Activated CD4-positive, CD25-positive, alpha-beta regulatory T cell treated with anti-CD3 and anti-CD28 coated beads, Interleukin-2, amount 50 U/mL, for 16 hours (primary cell): Measurements from ENCODE around the gene THAP4.

Experiments
- DNase-seq: peaks from one replicate; pipeline ENCODE4 v3.0.0-alpha.2; 2020; ENCODE audit warnings: low read depth, low spot score

THAP4 gene

DNA sequence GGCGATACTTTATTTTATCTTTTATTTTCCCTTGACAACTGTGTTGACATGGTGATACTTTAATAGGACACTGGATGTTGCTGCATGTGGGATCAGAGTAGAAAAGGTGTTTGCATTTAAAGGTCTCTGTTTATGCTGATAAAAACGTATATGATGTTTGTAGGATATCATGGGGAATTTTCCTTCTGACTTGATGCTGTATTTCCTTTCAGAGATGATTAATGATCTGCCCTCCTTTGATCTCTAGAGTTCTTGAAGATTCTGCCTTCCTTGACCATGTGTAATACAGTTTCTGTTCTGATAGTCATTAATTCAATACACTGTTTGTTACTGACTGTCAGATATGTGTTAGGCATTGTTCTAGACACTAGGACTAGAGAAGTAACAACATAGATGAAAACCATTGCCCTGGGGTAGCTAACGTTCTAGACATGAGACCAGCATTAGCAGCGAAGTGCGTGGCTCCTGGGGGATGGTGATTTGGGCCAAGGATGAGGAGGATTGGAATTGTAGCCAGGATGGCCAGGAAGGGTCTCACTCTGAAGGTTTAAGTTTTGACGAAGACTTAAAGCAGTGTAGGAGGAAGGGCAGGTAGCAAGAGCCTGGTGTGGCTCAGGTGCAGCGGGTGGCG lies 3.3 kb upstream of the THAP4 start:
- no peak for DNase-seq

DNA sequence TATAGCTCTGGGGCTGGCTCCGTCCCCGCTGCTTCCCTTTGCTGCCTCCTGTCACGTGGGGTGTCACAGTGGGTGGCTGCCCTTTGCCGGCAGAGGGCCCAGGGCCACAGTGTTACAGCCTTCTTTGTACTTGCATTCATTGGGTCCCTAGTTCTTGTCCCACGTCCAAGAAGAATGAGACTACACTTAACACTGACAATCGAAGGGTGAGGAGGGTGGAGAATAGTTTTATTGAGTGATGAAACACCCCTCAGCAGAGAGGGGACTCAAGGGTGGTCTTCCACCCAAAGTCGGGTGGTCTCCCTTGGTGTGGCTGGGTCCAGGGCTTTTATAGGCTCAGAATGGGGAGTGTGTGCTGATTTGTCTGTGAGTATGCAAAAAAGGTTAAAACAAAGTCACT lies 2.4 kb upstream of the THAP4 start:
- DNase-seq, result no peak

DNA sequence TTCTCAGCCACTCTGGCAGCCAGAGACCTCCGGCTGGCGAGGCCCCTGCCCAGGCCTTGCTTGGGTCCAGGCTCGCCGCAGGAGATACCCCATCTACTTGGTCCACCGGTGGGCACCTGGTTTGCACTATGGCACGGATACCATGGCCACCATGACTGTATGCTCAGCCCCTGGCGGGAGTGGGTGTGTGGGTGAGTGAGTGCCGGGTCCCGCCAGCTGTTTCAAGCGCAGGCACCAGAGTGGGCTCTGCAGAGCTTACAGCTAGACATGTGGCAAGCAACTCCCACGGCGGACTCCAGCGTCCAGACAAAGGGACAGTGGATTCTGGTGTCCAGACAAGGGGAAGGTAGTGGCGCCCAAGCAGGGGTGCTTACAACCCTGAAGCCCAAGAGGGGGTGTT lies 2.0 kb upstream of the THAP4 start:
- DNase-seq, result no peak

DNA sequence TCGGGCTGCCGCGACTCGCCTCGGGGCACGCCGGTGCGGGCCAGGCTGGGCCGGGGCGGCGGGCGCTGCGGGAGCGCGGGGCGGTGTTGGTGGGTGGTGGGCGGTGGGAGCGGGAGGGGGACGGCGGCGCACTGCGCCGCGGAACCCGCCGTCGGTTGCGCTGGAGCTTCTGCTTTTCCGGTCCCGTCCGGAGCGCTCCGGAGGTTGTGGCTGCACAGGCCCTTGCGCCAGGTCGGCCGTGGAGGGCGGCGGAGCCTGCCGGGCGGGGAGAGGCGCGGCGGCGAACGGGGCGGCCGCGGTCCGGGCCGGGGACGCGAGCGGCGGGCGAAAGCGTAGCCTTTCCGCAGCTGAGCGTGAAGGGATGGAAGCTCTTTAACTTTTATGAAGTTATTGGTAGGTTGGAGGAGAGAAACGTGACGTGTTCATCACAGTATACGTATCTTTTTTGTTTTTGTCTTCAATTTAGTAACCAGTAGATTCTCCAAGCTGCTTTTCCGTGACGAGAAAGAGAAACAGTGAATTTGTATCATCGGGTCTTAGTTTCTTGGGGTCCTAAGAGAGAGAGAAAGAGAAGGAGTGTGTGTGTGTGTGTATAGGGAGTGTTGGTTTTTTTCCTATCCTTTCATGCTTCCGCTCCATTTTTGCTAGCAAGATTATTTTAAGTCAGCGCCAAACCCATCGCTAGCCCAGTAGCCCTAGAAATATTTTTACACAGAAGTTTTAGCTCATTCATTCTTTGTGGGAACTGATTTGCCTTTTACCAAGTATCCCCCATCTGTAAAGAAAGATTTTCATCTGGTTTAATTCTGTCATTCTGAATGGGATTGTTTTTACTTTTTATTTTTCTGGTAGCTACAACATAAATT lies 1.1 kb upstream of the THAP4 start:
- DNase-seq, result peak; percentile 2

DNA sequence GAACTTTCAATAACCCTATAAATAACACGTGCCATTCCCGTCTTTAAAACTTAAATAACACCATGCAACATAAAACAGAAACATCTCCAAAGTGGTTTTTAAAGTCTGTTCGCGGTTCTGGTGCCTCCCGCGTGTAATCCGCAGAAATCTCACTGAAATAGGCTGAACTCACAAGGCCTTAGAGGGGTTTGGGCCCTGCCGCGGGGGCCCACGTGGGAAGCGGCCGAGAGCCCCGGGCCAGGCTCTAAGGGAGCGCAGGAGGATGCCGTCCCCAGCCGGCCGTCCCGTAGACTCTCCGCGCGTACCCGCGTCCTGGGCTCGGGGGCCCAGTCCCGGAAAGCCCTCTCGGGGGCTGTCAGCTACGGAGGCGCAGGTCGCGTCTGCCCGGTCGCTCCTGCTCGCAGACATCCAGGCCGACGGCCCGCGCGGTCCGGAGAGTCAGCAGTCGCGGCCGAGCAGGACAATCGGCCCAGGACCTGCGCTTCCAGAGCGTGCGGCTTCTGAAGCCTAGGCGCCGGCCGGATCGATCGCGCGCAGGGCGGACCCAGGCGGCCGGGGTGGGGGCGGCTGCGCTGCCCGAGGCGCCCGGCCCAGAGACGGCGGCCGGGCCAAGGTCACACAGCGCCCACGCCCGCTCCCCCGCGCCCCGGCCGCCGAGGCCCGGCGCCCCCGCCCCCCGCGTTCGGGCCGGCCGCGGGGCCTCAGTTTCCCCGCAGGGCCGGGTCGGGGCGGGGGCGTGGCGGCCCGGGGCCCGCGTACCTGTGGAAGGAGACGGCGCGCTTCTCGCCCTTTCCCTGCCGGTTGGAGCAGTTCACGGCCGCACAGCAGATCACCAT lies 558 bp downstream of the THAP4 start:
- DNase-seq, result no peak

DNA sequence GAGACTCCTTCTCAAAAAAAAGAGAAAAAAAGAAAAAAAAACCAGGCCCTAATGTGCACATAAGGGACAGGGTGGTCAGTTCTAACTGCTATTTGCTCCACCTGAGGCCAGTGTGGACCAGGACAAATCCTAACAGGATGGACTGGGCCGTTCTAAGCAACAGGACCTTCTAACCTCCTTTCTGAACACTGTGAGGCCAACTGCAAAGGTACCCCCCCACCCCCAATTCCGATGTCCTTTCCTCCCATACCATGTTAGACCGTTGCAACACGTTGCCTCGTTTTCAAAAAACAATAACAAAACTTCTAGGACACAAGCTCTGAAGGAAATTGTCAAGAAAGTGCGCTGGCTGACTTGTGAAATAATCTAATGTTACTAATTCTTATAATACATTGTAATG lies 1.2 kb downstream of the THAP4 start:
- DNase-seq, result no peak

DNA sequence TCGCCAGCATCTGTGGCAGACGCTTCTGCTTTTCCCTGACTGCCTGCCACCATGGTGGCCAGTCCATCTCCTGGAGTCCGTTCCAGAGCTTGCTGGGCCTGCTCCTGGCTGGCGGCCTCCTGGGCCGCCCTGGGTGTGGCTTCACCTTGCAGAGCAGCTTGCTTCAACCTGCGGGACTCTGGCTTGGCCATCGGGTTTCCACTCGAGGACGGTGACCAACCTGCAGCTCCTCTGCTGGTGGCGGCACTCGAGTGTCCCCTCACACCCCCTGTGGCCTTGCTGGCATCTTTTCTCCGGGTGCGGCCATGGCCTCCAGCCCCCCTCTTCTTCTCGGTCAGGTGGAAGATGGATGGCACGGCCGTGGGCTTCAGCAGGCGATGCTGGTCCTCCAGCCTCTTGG lies 3.4 kb downstream of the THAP4 start:
- DNase-seq, result no peak

DNA sequence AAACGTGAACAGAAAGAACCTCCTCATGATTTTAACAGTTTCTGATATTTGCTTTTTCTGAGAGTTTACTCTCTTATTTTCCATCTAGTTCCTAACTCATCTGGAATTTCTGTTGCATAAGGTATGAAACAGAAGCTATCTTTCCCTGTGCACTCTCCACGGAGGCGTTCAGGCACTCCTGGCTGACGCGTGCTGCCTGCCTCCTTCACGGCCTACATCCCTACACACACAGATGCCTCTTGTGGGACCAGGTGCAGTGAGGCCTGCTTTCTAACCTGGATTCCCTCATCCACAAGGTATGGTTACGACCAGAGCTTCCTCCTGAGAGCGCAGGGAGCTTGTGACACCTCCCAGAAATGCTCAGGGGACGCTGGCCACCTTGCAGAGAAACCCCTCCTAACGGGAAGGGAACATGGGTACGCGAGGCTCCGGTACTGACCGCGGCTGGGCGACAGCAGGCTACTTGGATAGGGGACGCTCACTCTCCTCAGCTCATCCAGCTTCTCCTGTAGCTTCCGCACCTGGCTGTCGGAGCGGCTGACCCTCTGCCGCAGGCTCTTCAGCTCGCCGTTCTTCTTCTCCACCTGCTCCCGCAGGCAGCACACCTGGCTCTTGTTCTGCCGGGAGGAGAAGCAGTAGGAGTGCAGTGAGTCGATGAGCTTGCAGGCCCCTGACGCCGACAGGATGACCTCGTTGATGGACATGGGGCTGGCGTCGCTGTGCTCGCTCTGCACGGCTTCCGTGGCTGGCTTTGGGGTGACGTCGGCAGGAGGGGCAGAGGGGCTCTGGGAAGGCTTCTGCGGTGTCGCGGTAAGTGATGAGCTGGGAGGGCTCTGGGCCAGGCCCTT lies 4.3 kb downstream of the THAP4 start:
- no peak for DNase-seq

DNA sequence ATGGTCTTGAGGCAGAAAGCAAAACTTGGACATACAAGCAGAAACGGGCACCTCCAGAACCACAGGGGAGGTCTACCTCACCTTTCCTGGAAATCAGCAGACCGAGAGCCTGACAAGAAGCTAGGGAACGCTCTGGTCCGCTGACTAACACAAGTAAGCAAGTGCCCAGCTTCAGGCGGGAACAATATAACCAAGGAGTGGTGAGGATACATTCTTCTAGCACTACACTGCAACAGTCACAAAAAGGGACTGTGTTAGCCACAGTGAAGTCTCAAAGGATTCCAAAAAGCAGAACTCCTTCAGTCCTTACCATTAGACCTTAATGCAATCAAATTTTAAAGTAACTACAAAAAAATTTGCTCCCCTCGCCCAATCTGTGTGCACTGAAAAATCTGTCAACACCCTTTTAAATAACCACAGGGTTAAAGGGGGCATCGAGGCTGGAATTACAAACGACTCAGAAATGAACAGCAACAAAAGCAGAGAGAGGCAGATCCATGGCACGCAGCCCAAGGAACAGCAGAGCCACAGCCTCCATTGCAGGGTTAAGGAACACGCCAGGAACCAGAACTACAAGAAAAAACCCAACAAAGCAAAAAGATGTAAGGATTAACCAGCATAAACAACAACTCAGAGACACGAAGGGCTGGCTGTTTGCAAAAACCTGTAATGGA lies 7.1 kb downstream of the THAP4 start:
- DNase-seq, result no peak

DNA sequence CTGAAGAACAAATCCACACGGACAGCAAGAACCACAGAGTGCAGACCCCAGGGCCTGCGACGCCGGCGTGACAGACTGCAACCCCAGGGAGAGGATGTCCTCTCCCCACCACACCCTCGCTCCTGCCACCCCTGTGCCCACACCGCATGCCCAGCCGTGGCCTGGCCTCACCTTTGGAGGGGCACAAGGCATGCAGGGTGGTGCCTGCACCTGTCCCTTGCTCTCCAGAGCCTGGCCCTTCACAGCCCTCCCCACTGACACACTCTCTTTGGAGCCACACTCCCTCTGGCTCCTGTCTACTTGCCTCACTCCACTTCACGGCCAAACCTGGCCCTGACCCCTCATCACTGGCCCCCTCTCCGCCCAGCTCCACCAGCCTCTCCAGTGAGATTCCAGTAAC lies 9.3 kb downstream of the THAP4 start:
- no peak for DNase-seq

DNA sequence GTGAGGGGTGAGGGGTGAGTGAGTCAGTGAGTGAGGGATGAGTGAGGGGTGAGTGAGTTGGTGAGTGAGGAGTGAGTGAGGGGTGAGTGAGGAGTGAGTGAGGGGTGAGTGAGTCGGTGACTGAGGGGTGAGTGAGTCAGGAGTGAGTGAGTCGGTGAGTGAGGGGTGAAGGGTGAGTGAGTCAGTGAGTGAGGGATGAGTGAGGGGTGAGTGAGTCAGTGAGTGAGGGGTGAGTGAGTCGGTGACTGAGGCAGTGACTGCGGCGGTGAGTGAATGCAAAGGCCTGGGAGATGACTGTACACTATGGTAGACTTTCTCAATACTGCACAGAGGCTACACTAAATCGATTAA lies 16.6 kb downstream of the THAP4 start:
- DNase-seq, result no peak

DNA sequence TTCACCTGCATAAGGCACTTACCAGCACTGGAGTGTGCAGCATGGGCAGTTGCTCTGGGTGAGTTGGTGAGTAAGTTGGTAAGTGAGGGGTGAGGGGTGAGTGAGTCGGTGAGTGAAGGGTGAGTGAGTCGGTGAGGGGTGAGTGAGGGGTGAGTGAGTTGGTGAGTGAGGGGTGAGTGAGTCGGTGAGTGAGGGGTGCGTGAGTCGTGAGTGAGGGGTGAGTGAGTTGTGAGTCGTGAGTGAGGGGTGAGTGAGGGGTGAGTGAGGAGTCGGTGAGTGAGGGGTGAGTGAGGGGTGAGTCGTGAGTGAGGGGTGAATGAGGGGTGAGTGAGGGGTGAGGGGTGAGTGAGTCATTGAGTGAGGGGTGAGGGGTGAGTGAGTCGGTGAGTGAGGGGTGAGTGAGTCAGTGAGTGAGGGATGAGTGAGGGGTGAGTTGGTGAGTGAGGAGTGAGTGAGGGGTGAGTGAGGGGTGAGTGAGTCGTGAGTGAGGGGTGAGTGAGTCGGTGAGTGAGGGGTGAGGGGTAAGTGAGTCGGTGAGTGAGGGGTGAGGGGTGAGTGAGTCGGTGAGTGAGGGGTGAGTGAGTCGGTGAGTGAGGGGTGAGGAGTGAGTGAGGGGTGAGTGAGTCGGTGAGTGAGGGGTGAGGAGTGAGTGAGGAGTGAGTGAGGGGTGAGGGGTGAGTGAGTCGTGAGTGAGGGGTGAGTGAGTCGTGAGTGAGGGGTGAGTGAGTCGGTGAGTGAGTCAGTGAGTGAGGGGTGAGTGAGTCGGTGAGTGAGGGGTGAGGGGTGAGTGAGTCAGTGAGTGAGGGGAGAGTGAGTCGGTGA lies 17.1 kb downstream of the THAP4 start:
- no peak for DNase-seq

DNA sequence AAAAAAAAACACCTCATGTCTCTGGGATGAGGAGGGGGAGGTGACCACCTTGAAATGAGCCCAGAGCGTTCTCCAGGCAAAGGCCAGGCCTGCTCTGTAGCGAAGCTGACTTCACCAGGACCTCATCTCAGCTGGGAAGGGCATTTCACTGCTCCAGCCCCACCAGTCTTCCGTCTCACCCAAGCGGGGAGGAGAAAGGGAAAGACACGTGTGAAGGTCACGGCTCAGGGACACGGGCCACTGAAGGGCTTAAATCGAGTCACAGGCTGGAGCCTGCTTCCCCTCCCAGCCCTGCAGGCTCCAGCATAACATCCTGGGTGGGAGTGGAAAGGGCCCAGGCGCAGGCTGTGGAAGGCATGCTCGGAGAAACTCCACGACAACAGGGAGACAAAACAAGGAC lies 18.1 kb downstream of the THAP4 start:
- no peak for DNase-seq

DNA sequence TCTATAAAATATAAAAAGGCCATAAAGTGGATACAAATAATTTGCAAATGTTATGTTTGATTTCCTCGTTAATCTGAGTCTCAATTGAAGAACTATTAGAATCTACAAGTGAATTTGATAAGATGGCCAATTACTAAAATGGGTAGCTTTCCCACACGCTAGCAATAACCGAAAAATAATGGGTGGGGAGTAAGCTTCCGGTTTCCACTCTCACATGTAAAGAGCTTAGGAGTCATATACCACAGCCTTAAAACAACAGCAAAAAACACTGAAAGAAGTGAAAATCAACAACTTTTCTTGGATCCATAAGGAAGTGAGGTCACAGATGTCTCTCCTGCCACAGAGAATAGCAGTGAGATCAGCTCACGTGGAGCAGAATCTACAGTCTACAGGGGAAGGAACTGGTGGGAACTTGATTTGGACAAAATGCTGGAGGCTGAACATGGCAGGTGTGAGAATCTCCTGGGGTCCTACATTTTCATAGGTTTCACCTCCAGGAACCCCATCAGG lies 18.6 kb downstream of the THAP4 start:
- DNase-seq, result no peak

DNA sequence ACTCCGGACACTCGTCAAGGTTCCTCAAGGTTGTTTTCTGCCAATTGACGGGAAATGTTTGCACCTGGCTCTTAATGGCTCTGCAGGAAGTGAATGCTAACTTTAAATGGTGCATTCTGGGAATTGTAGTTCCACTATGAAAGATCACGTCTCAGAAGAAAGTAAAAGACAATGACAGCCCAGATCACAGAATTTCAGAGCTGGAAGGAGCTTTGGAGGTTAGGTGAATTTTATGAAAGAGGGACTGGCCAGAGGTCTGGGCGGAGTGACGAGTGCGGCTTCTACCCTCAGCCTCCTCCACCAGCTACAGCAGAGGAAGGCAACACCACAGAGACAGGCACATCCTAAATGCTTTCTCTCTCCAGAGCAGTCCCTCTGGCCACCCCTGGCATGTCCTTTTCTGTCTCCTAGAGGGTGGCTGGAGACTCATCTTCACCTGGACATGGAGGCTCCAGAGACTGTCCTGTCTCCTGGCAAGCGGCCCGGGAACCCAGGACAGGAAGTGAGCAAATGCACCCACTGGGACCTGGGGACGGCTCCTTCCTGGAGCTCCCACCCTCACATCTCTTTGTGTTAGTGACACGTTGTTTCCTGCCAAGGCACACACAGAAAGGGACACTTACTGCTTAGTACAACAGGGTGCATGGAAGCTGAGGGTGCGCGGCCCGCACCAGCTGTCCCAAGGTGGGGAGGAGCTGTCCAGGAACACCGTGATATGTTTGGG lies 19.4 kb downstream of the THAP4 start:
- no peak for DNase-seq

DNA sequence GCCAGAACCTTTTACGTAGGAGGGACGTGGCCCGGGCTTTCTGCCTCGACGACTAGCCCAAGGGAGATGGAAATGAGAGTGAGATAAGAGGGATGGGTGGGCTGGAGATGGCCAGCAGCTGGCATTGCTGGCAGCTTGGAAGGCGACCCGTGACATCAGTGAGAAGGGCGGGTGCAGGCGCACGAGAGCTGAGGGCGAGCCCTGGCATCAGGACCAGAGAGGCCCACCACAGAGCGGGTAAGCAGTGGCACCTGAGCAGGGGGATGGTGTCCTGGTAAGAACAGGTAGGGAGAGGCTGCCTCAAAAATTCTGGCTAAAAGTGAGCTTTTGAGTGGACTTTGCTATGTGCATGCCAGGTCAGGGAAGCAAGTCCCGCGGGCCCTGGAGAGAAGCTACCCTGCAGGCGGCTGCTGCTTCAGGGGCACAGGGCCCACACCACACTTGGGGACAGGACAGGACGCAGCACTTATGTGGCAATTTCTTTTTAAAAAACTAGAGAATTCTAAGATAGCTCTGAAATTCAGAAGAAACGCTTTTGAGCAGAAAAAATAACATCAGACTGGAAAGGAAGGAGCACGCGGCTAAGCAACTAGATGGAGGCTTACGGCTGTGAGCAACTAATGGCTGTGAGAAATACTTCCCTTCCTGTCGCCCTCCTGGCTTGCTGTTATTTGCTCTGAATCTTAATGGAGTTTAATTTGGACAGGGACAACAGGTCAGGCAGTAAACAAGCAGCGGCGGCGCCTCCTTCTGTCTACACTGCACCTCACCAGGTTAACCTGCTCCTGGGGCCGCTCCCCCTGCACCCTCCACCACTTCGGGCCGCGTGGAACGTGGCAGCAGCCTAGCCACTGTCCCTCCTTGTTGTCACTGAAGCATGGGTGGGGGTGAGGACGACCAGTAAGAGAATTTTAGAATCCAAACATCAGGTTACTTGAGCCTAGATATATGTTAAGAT lies 20.5 kb downstream of the THAP4 start:
- no peak for DNase-seq

DNA sequence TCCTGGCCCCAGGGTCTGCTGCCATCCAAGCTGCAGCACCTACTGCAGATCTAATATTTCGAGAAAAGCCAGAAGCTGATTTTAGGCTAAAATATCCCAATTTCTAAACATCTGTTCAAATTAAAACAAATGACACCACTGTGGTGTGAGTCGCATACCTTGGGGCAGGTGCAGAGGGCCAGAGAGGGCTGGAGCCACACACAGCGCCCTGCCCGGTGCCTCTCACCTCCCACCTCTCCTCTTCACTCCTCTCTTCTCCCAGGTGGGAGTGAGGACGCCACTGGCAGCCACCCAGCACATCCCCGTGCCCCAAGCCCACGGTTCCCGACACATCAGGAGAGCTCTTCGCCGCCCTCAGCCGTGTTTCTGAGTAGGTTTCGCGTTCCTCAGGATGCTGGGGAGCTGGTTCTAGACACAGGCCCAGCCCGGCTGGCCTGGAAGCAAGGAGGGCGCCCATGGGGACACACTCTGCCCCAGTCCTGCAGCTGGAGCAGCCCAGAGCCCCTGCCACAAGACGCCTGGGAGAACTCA lies 21.4 kb downstream of the THAP4 start:
- no peak for DNase-seq

DNA sequence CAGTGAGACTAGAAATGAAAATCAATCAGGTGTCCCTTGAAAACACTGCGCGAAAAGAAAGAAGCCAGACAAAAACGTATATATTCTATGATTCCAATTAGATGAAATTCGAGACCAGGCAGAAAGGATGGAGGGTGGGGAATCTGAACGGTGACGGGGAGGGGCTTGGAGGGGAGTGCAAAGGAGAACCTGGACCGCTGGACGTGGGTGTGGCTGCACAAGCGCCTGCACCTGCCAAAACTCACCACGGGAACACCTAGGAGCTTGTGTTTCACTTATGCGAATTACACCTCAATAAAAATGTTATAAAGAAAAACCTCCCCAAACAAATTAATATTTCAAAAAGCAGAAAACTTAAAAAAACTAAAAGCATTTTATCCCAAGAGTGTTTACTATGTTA lies 21.9 kb downstream of the THAP4 start:
- DNase-seq, result no peak
